Measurements from ENCODE around the gene PDZRN3. TPM values are rescaled to one million over a fixed set of nuclear protein-coding genes. Genes with fewer than 3 reads are reported as not detected.
"Not testable (repeated sequence)": the region's sequence is repeated elsewhere in the genome, so short reads cannot be mapped to it uniquely, and the experiment has no call there.

The PDZRN3 gene
- total RNA-seq, 1 donor, result 0.10 TPM

DNA sequence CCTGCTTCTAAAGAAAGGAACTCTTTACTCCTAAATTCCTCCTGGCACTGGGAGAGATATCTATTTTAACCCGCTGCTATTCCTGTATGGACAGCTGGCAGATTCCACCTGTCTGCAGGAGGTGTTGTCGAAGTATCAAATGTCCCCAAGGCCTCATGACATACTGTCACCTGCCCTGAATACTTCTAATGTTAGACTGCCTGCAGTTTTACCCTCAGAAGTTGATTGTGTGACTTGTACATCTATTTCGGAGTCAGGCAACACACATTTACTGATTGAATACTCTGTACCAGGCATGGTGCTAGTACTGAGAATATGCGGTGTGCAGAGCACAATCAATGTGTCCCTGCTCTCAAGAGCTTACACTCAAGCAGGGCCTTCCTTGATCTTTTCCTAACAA lies 38.6 kb downstream of the PDZRN3 start:
- no peaks in the 10 kb centered on the region for H3K9me3 ChIP-seq (ENCODE audit: low read depth, low read length)
- H3K4me3 ChIP-seq (ENCODE audit: low read length), result no peak overlapping the region
- H3K4me1 ChIP-seq (ENCODE audit: insufficient read depth, low read length), result no peaks in the 10 kb centered on the region
- H3K27me3 ChIP-seq (ENCODE audit: insufficient read depth, low read length), result no peaks in the 10 kb centered on the region

DNA sequence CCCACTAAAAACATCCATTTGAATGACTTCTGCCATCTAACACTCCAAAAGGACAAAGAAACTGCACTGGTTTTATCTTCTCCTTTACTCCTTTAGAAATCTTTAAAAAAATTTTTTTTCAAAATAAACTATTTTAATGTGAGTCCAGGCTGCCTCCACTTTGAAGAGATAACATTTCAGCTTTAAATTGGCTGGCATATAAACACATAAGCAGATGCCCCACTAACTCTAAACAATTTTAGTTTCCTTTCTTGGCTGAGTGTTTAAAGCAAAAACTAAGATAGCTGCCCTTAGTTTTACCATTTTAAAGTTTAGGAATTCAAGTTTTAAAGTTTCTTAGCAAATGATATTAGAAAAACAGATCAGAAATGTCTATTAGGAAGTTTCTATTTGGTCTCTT lies 39.9 kb downstream of the PDZRN3 start:
- Histone ChIP-seq H3K4me1 (ENCODE audit: insufficient read depth, low read length) (no peaks in the 10 kb centered on the region), H3K4me3 (ENCODE audit: low read length) (no peak overlapping the region), H3K27me3 (ENCODE audit: insufficient read depth, low read length) (no peaks in the 10 kb centered on the region), H3K9me3 (ENCODE audit: low read depth, low read length) (no peaks in the 10 kb centered on the region)

DNA sequence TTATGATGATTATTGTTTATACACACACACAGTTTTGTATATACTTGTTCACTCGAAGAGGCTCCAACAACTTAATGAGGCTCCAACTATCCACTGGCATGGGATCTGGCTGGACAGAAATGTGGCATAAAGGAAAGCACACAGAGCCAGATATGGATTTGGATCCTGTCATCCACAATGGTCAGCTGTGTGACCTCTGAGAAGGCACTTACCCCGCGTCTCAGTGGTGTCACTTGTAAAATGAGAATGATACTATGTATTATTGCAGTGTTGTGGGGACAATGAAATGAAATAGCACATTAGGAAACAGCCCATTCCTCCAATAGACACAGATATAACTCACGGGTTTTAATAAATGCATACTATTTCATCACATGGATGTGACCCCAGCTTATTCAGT lies 42.2 kb downstream of the PDZRN3 start:
- Histone ChIP-seq H3K4me3 (ENCODE audit: low read length) (no peak overlapping the region), H3K4me1 (ENCODE audit: insufficient read depth, low read length) (no peaks in the 10 kb centered on the region), H3K9me3 (ENCODE audit: low read depth, low read length) (no peaks in the 10 kb centered on the region), H3K27me3 (ENCODE audit: insufficient read depth, low read length) (no peaks in the 10 kb centered on the region)

DNA sequence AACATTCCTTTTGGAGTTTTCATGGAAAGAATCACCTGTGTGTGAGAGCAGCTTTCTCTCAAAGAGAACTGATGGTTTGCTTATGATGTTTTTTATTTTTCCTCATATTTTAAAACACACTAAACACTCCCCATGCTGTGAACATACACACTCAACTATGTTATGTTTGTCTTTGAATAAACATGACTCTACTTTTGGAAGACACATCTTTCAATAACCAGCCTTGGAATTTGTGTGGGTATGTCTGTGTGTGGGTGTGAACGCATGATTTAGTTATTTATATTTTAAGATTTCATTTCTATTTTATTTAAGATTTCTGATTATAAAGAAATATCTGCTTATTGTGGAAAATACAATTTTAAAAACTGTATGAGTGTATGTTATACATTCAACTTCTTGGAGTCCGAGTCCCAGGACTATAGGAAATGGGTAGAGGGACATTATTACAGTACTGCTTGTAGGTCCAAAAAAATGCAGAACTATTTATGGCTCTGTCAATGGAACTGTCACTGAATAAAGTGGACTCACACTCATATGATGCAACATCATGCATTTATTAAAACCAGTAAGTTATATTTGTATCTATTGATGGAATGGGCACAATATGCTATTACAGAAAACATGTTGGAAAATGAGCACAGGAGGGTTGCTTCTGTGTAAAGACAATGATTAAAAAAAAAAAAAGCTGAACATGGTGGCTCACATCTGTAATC lies 43.5 kb downstream of the PDZRN3 start:
- Histone ChIP-seq H3K27me3 (ENCODE audit: insufficient read depth, low read length) (no peaks in the 10 kb centered on the region), H3K4me3 (ENCODE audit: low read length) (no peak overlapping the region), H3K4me1 (ENCODE audit: insufficient read depth, low read length) (no peaks in the 10 kb centered on the region), H3K9me3 (ENCODE audit: low read depth, low read length) (no peaks in the 10 kb centered on the region)

DNA sequence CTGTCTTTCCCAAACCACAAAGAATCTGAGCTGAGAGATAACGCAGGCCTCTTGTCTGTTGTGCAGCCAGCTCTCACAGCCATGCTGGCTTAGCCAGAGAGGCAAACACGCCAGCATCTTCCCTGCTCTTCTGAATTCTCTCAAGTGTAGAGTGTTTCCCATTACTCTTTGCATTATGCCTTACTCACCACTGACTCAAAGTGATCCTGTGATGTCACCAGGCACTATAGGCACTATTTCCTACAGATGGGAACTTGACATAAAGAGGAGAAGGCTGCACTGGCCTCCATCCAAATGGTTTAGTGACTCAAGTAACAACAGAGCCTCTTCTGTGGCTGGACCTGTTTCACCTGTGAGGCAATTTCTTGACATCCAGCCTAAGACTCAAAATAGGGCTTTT lies 44.4 kb downstream of the PDZRN3 start:
- Histone ChIP-seq H3K4me1 (ENCODE audit: insufficient read depth, low read length) (no peaks in the 10 kb centered on the region), H3K9me3 (ENCODE audit: low read depth, low read length) (no peaks in the 10 kb centered on the region), H3K4me3 (ENCODE audit: low read length) (no peak overlapping the region), H3K27me3 (ENCODE audit: insufficient read depth, low read length) (no peaks in the 10 kb centered on the region)

DNA sequence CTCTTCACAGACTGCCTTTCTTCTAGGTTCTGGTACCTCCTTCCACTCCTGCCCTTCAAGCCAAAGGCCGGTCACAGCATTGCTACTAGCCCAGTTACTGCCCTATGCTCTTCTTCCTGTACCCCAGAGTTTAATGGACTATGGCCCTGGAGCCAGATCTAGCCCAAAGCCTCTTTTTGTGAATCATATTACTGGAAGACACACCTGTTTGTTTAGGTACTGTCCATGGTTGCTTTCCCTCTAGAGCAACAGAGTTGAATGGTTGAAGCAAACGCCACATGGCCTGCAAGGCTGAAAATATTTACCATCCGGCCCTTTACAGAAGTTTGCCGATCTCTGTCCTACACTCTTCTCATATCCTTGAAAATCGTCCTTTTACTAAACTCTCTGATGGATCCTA lies 47.0 kb downstream of the PDZRN3 start:
- no peaks in the 10 kb centered on the region for H3K4me1 ChIP-seq (ENCODE audit: insufficient read depth, low read length)
- H3K27me3 ChIP-seq (ENCODE audit: insufficient read depth, low read length), result peaks cover 2% of the 10 kb centered on the region
- H3K4me3 ChIP-seq (ENCODE audit: low read length), result no peak overlapping the region
- H3K9me3 ChIP-seq (ENCODE audit: low read depth, low read length), result no peaks in the 10 kb centered on the region

DNA sequence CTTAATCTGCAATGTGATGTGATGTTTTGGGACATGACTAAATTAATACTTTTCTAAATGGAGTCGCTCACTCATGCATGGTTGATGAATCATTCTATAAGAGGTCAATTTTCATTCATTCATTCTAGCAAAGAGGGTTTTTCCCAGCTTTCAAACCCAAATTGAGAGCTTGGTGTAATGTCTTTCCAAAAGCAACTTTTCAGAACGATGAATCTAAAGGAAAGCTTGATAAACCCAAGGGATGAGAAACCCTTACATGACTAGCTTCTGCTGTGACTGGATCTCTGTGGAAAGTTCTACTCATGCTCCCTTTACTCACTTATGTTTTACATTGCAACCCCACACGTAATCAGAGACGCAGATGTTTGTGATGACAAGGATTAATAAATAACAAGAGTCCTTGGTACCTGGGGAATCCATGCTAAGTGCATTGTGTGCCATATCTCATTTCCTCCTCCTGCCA lies 47.7 kb downstream of the PDZRN3 start:
- Histone ChIP-seq H3K4me1 (ENCODE audit: insufficient read depth, low read length) (no peaks in the 10 kb centered on the region), H3K4me3 (ENCODE audit: low read length) (no peak overlapping the region), H3K9me3 (ENCODE audit: low read depth, low read length) (no peaks in the 10 kb centered on the region), H3K27me3 (ENCODE audit: insufficient read depth, low read length) (peaks cover 7% of the 10 kb centered on the region)

DNA sequence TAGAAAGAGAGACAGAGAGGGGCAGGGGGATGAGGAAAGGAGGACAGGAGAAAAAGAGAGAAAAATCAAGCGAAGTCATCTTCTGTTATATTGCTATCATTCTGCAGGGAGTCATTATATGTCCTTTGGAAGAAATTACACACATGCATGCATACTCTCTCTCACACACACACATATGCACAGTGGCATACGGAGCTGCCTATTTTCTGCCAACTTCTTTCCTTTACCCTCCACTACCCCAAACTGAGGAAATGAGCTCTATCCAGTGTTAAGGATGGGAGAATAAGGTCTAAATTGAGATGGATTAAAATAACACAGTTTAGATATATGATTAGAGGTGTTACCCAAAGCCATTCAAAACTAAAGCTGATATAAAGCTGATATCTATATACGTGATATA lies 48.8 kb downstream of the PDZRN3 start:
- no peak overlapping the region for H3K4me3 ChIP-seq (ENCODE audit: low read length)
- no peaks in the 10 kb centered on the region for H3K9me3 ChIP-seq (ENCODE audit: low read depth, low read length)
- H3K4me1 ChIP-seq (ENCODE audit: insufficient read depth, low read length), result no peaks in the 10 kb centered on the region
- peaks cover 11% of the 10 kb centered on the region for H3K27me3 ChIP-seq (ENCODE audit: insufficient read depth, low read length)

DNA sequence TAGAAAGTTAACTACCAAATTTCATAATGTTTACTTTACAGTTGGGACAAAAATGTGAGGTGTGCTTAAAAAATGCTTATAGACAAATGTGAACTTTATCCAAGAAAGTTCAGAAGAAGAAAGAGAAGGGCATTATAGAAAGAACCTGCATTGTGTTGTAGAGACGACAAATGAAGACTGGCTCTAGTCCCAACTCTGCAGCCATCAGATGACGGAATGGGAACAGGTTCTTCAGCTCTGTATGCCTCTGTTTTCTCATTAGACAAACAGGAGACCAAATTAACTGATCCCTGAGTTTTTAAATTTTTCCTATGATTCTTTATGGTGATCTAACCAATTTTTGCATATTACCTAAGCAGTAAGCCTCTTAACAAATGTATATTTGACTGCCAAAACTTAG lies 49.2 kb downstream of the PDZRN3 start:
- Histone ChIP-seq H3K27me3 (ENCODE audit: insufficient read depth, low read length) (peaks cover 13% of the 10 kb centered on the region), H3K9me3 (ENCODE audit: low read depth, low read length) (no peaks in the 10 kb centered on the region), H3K4me3 (ENCODE audit: low read length) (no peak overlapping the region), H3K4me1 (ENCODE audit: insufficient read depth, low read length) (no peaks in the 10 kb centered on the region)

DNA sequence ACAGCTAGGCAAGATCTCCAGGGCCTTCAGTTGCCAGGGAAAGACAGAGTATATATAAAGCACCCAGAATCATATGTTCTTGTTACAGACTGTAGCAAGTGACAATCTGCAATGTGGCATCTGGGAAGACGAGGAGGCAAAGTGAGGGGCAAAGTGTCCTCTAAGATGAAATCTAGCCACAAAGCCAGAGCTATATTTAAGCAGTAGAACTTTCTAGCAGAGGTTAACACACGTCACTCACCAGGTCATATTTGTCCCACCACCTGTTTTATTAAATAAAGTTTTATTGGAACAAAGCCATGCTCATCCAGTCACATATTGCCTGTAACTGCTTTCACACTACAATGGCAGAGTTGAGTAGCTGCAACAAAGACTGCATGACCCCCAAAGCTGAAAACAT lies 51.5 kb downstream of the PDZRN3 start:
- Histone ChIP-seq H3K4me3 (ENCODE audit: low read length) (no peak overlapping the region), H3K9me3 (ENCODE audit: low read depth, low read length) (no peaks in the 10 kb centered on the region), H3K4me1 (ENCODE audit: insufficient read depth, low read length) (no peaks in the 10 kb centered on the region), H3K27me3 (ENCODE audit: insufficient read depth, low read length) (peaks cover 13% of the 10 kb centered on the region)

DNA sequence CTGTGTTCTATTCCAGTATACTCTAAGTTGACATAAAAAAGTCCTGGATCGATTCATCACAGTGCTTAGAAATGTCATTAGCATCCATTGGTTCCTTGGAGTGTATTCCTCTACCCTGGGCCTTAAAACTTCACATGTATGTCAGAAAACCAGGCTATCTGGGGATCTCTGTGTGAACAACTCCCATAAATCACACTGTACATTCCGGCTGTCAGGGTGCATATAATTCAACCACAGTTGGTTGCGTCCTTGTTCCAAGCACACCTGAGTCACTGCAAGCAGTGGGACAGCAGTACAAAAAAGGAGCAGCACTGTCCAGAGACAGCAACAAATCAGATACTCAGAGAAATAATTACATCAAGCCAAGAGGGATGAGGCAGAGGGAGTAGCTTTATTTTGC lies 52.4 kb downstream of the PDZRN3 start:
- Histone ChIP-seq H3K9me3 (ENCODE audit: low read depth, low read length) (no peaks in the 10 kb centered on the region), H3K4me3 (ENCODE audit: low read length) (no peak overlapping the region), H3K4me1 (ENCODE audit: insufficient read depth, low read length) (no peaks in the 10 kb centered on the region), H3K27me3 (ENCODE audit: insufficient read depth, low read length) (peaks cover 13% of the 10 kb centered on the region)

DNA sequence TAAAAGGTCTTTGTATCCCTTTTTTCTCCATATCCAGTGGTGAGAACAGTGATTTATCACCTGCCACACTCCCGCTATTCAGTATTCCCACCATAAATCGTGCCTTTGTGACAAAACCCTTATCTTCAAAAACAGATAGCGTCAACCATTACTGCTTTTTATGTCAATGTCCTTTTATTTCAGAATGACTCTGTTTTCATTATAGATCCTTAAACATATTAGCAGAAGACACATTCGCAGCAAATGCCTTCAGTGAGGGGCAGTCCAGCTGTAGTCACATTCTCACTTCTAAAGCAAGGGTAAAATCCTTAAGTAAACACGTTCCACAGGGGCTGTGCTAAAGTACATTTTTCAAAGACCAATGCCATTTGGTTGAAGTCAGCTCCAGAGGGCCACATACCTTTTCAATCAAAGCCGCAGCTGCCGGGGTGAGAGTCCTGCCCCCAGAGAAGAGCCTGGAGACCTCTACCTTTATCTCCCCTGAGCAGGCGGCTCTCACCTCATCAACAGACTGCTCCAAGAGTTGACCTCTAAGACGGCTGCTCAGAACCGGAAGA lies 53.4 kb downstream of the PDZRN3 start:
- Histone ChIP-seq H3K4me1 (ENCODE audit: insufficient read depth, low read length) (no peaks in the 10 kb centered on the region), H3K4me3 (ENCODE audit: low read length) (no peak overlapping the region), H3K9me3 (ENCODE audit: low read depth, low read length) (no peaks in the 10 kb centered on the region), H3K27me3 (ENCODE audit: insufficient read depth, low read length) (peaks cover 13% of the 10 kb centered on the region)

DNA sequence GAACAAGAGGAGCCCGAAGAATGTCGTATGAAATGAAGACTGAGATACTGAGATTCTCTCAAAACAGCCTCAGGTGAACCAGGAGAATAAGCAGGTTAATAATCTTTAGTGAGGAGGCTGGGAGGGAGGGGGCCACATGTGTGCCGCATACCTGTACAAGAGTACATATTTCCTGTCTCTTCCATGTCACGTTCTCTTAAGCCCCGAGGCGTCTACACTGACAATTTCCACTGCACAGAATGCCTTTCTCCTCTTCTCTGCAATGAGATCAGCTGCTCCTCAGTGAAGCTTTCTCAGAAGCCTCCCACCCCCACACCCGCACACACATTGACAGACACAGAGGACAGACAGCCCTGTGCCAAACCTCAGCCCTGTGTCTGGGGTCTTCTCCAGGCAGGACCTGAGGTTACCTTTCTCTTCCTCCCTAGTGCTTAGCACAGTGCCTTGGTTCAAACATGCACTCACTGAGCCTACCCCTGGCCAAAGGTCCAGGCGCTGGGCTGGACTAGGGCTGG lies 55.4 kb downstream of the PDZRN3 start:
- Histone ChIP-seq H3K4me1 (ENCODE audit: insufficient read depth, low read length) (no peaks in the 10 kb centered on the region), H3K27me3 (ENCODE audit: insufficient read depth, low read length) (peaks cover 13% of the 10 kb centered on the region)

DNA sequence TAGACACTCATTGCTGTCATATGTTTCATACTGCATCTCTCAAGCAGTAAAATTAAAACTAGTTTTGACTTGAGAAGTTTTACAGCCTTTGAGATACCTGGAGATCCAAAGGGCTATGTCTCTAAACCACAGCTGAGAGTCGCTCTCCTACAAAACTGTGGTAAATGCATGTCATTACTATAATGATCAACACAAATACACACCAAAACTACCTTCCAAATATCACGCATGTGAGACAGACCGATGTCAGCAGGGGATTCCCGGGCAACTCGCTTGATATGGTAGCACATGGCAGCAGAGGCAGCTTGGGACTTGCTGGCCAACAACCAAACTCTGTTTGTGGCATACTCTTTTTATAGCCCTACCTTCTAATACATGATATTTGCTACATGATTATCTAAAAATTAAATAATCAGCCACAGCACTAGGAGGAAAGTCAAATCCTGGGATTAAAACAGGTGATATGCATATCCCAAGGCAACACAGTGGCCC lies 56.3 kb downstream of the PDZRN3 start:
- H3K9me3 ChIP-seq (ENCODE audit: low read depth, low read length), result no peaks in the 10 kb centered on the region

More for the DNA sequence above, 55.4 kb downstream of the PDZRN3 start:
- H3K4me3 ChIP-seq (ENCODE audit: low read length), result no peak overlapping the region
- H3K9me3 ChIP-seq (ENCODE audit: low read depth, low read length), result no peaks in the 10 kb centered on the region

DNA sequence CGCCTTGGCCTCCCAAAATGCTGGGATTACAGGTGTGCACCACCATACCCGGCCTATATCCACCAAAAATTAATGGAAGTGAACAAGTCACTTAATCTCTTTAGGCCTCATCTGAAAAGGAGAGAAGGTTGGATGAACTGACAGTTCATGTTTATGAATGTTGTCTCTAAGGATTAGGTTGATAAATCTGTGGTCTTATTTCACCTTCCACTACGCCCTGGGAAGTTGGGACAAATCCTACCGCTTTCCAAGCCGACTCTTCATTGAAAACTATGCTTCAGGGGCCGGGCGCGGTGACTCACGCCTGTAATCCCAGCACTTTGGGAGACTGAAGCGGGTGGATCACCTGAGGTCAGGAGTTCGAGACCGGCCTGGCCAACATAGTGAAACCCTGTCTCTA lies 59.4 kb downstream of the PDZRN3 start:
- H3K4me1 ChIP-seq (ENCODE audit: insufficient read depth, low read length); H3K27me3 ChIP-seq (ENCODE audit: insufficient read depth, low read length); H3K4me3 ChIP-seq (ENCODE audit: low read length); H3K9me3 ChIP-seq (ENCODE audit: low read depth, low read length): not testable (repeated sequence)

More for the DNA sequence above, 56.3 kb downstream of the PDZRN3 start:
- no peaks in the 10 kb centered on the region for H3K4me1 ChIP-seq (ENCODE audit: insufficient read depth, low read length)
- no peak overlapping the region for H3K4me3 ChIP-seq (ENCODE audit: low read length)
- H3K27me3 ChIP-seq (ENCODE audit: insufficient read depth, low read length), result peaks cover 13% of the 10 kb centered on the region

All from mononuclear cell (primary cell).